Measurements from ENCODE around the gene BCAS3.

- no peak for TF ChIP-seq CTCF (IDR thresholded peaks at IDR 0.05; ENCODE audit: poor library complexity, severe bottlenecking)
- no peak for TF ChIP-seq EZH2 (IDR thresholded peaks at IDR 0.05; ENCODE audit: borderline replicate concordance, insufficient read depth, low read length, poor library complexity, severe bottlenecking)
- TF ChIP-seq RAD21 (conservative IDR thresholded peaks at IDR 0.05) = no peak
- no peak for TF ChIP-seq REST (IDR thresholded peaks at IDR 0.05; ENCODE audit: borderline replicate concordance)
- no peak for TF ChIP-seq TAF1 (IDR thresholded peaks at IDR 0.05; ENCODE audit: low read depth)
- TF ChIP-seq EP300 (conservative IDR thresholded peaks at IDR 0.05; ENCODE audit: poor library complexity, severe bottlenecking) = no peak
- no peak for TF ChIP-seq SMC3 (conservative IDR thresholded peaks at IDR 0.05; ENCODE audit: poor library complexity)
Observed at GRCh38 chr17:60646701-60647100, 30.9 kb upstream of the BCAS3 start.
